Panc1 (cell line): Measurements from ENCODE around the gene OPN5.

Source experiments
- POLR2AphosphoS5 ChIP-seq: IDR thresholded peaks from 2 replicates; pipeline ENCODE4 v1.6.1; 2012; ENCODE audit warnings: mild to moderate bottlenecking, low read depth, low read length, moderate library complexity
- SIN3A ChIP-seq: IDR thresholded peaks from 2 replicates; pipeline ENCODE4 v1.6.1; 2012; ENCODE audit warnings: low read depth, mild to moderate bottlenecking, low read length, moderate library complexity, borderline replicate concordance; ENCODE audit not compliant: insufficient read depth
- TCF7L2 ChIP-seq: IDR thresholded peaks from 2 replicates; pipeline ENCODE4 v1.6.1; 2011; ENCODE audit warnings: mild to moderate bottlenecking, low read depth, low read length, inconsistent platforms
- TF ChIP-seq, protein P1 (sequence below): fragments of 450-650 bp; IDR thresholded peaks from 2 replicates; pipeline ENCODE4 v1.5.1; 2017; ENCODE audit warnings: mild to moderate bottlenecking
- TF ChIP-seq, protein P2 (sequence below), 2 experiments: IDR thresholded peaks; 2 replicates each; pipeline ENCODE4 v1.6.1; 2011 to 2012; ENCODE audit warnings: low read depth in 2 of 2, control low read depth in 1 of 2, low read length in 1 of 2, mild to moderate bottlenecking in 1 of 2, moderate library complexity in 1 of 2; ENCODE audit not compliant: insufficient read depth in 1 of 2

DNA sequence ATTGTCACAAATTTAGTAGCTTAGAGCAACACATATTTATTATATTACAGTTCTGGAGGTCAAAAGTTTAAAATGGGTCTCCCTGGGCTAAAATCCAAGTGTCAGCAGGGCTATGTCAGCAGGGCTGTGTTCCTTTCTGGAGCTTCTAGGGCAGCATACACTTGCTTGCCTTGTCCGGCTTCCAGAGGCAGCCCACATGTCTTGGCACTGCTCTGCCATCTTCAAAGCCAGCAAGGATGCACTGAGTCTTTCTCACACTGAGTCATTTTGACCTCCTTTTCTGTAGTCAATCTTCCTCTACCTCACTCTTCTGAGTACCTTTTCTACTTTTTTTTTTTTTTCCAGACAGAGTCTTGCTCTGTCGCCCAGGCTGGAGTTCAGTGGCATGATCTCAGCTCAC, 44.4 kb upstream of the OPN5 start:
- TF ChIP-seq, protein P1, sequence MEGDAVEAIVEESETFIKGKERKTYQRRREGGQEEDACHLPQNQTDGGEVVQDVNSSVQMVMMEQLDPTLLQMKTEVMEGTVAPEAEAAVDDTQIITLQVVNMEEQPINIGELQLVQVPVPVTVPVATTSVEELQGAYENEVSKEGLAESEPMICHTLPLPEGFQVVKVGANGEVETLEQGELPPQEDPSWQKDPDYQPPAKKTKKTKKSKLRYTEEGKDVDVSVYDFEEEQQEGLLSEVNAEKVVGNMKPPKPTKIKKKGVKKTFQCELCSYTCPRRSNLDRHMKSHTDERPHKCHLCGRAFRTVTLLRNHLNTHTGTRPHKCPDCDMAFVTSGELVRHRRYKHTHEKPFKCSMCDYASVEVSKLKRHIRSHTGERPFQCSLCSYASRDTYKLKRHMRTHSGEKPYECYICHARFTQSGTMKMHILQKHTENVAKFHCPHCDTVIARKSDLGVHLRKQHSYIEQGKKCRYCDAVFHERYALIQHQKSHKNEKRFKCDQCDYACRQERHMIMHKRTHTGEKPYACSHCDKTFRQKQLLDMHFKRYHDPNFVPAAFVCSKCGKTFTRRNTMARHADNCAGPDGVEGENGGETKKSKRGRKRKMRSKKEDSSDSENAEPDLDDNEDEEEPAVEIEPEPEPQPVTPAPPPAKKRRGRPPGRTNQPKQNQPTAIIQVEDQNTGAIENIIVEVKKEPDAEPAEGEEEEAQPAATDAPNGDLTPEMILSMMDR: no peak
- TF ChIP-seq, protein P2, sequence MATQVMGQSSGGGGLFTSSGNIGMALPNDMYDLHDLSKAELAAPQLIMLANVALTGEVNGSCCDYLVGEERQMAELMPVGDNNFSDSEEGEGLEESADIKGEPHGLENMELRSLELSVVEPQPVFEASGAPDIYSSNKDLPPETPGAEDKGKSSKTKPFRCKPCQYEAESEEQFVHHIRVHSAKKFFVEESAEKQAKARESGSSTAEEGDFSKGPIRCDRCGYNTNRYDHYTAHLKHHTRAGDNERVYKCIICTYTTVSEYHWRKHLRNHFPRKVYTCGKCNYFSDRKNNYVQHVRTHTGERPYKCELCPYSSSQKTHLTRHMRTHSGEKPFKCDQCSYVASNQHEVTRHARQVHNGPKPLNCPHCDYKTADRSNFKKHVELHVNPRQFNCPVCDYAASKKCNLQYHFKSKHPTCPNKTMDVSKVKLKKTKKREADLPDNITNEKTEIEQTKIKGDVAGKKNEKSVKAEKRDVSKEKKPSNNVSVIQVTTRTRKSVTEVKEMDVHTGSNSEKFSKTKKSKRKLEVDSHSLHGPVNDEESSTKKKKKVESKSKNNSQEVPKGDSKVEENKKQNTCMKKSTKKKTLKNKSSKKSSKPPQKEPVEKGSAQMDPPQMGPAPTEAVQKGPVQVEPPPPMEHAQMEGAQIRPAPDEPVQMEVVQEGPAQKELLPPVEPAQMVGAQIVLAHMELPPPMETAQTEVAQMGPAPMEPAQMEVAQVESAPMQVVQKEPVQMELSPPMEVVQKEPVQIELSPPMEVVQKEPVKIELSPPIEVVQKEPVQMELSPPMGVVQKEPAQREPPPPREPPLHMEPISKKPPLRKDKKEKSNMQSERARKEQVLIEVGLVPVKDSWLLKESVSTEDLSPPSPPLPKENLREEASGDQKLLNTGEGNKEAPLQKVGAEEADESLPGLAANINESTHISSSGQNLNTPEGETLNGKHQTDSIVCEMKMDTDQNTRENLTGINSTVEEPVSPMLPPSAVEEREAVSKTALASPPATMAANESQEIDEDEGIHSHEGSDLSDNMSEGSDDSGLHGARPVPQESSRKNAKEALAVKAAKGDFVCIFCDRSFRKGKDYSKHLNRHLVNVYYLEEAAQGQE (IDR thresholded peaks at IDR 0.05; ENCODE audit: insufficient read depth in 1 of 2, low read depth in 2 of 2, low read length in 1 of 2): no peak
- TF ChIP-seq SIN3A (no peak), TCF7L2 (no peak), POLR2AphosphoS5 (no peak)
